ENCODE data around the gene EPS8L3. TPM values are rescaled to one million over a fixed set of nuclear protein-coding genes. Genes with fewer than 3 reads are reported as not detected.

EPS8L3 gene
- polyA plus RNA-seq, 1 donor (not counting 4 experiments of a cell fraction or from before 2014, with no cell fraction given): not detected

DNA sequence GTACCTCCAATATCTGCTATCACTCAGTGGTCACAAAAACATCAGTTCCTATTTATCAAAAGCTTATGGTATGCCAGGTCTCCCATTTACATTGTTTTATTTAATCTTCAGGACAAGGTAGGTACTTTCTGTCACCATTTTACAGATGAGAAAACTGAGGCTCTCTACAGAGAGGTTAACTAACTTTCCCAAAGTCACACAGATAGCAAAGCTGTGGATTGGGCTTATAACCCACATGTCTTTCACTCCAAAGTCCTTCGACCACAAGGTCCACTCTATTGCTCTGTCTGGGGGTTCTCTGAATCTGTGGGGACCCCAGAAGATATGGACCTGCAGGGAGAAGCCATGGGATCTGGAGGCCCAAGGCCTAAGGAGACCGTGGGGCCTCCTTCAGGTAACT lies 26.6 kb upstream of the EPS8L3 start:
- DNase-seq (ENCODE audit: low read depth, low spot score) (no peak), FAIRE-seq (no peak)
- Histone ChIP-seq H3K36me3 (ENCODE audit: control insufficient read depth in 2 of 2, extremely low read depth in 1 of 2, insufficient read depth in 2 of 2, low read length in 2 of 2) (no peaks in the 10 kb centered on the region), H2AFZ (ENCODE audit: control insufficient read depth, low read length) (no peak overlapping the region), H3K9me3 (ENCODE audit: control insufficient read depth, low read depth, low read length) (no peaks in the 10 kb centered on the region), H3K9ac (ENCODE audit: control insufficient read depth, extremely low read depth, insufficient read depth, low read length) (no peak overlapping the region), H3K4me2 (ENCODE audit: control insufficient read depth, extremely low read depth, insufficient read depth, low read depth, low read length) (no peak overlapping the region), H3K27ac (ENCODE audit: control insufficient read depth, insufficient read depth, low read length) (no peak overlapping the region), H3K79me2 (ENCODE audit: control insufficient read depth, insufficient read depth, low read length) (no peaks in the 10 kb centered on the region), H3K27me3 (ENCODE audit: control insufficient read depth, extremely low read depth, insufficient read depth, low read length) (no peaks in the 10 kb centered on the region), H3K4me1 (ENCODE audit: control insufficient read depth, extremely low read depth, insufficient read depth, low read length) (peaks cover 33% of the 10 kb centered on the region), H3K9me1 (ENCODE audit: control insufficient read depth, extremely low read depth, insufficient read depth, low read length) (no peaks in the 10 kb centered on the region), H3K4me3 (ENCODE audit: control insufficient read depth in 2 of 3, extremely low read depth in 1 of 3, insufficient read depth in 2 of 3, low read depth in 1 of 3, low read length in 3 of 3) (no peak overlapping the region), H4K20me1 (ENCODE audit: control insufficient read depth, extremely low read depth, insufficient read depth, low read length) (no peaks in the 10 kb centered on the region)
- TF ChIP-seq EZH2 (IDR thresholded peaks at IDR 0.05; ENCODE audit: low read length): no peak
- TF ChIP-seq, protein P1, sequence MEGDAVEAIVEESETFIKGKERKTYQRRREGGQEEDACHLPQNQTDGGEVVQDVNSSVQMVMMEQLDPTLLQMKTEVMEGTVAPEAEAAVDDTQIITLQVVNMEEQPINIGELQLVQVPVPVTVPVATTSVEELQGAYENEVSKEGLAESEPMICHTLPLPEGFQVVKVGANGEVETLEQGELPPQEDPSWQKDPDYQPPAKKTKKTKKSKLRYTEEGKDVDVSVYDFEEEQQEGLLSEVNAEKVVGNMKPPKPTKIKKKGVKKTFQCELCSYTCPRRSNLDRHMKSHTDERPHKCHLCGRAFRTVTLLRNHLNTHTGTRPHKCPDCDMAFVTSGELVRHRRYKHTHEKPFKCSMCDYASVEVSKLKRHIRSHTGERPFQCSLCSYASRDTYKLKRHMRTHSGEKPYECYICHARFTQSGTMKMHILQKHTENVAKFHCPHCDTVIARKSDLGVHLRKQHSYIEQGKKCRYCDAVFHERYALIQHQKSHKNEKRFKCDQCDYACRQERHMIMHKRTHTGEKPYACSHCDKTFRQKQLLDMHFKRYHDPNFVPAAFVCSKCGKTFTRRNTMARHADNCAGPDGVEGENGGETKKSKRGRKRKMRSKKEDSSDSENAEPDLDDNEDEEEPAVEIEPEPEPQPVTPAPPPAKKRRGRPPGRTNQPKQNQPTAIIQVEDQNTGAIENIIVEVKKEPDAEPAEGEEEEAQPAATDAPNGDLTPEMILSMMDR (optimal IDR thresholded peaks at IDR 0.05 in 1 of 3, IDR thresholded peaks at IDR 0.05 in 1 of 3, conservative IDR thresholded peaks at IDR 0.05 in 1 of 3; ENCODE audit: extremely low read depth in 1 of 3, insufficient read depth in 2 of 3, low read length in 3 of 3): no peak
- dilution Hi-C loops (cut with MboI; ENCODE audit: extremely low pct_ligation_motif_present, low sequenced_read_pairs): no loop called here

DNA sequence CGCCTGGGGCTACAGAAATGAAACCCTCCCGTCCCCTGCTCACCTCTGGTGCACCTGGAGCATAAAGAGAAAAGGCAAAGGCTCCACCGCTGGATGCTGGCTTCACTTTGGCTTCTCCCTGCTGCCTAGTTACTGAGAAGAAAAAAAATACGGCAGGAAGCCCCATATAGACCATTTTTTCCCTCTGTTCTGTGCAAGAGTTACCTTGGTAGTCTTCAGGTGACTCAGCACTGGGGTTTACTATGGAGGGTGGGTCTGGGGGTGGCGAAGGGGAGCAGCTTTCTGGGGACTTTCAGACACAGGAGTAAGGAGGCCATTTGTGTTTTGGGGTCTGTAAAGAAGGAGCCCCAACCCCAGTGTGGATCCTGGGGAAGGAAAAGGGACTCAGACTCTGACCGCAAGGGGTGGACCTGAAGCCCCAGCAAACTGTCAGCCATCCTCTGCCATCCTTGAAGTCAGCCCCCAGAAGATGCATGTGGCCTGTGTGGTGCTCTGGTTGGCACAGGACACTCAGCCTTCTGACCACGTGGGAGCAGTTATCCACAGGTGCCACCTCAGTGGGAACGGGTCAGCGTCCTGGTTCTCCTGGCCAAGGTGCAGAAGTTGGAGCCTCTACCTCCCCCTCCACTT lies 25.9 kb upstream of the EPS8L3 start:
- FAIRE-seq (no peak), DNase-seq (ENCODE audit: low read depth, low spot score) (no peak)
- no peaks in the 10 kb centered on the region for H3K36me3 ChIP-seq (ENCODE audit: control insufficient read depth in 2 of 2, extremely low read depth in 1 of 2, insufficient read depth in 2 of 2, low read length in 2 of 2)
- H3K27me3 ChIP-seq (ENCODE audit: control insufficient read depth, extremely low read depth, insufficient read depth, low read length): no peaks in the 10 kb centered on the region
- no peak overlapping the region for H3K9ac ChIP-seq (ENCODE audit: control insufficient read depth, extremely low read depth, insufficient read depth, low read length)
- H3K4me3 ChIP-seq (ENCODE audit: control insufficient read depth in 2 of 3, extremely low read depth in 1 of 3, insufficient read depth in 2 of 3, low read depth in 1 of 3, low read length in 3 of 3): no peak overlapping the region
- no peaks in the 10 kb centered on the region for H4K20me1 ChIP-seq (ENCODE audit: control insufficient read depth, extremely low read depth, insufficient read depth, low read length)
- H3K4me1 ChIP-seq (ENCODE audit: control insufficient read depth, extremely low read depth, insufficient read depth, low read length): peaks cover 33% of the 10 kb centered on the region
- no peaks in the 10 kb centered on the region for H3K9me3 ChIP-seq (ENCODE audit: control insufficient read depth, low read depth, low read length)
- no peak overlapping the region for H2AFZ ChIP-seq (ENCODE audit: control insufficient read depth, low read length)
- H3K9me1 ChIP-seq (ENCODE audit: control insufficient read depth, extremely low read depth, insufficient read depth, low read length): no peaks in the 10 kb centered on the region
- dilution Hi-C loops (cut with MboI; ENCODE audit: extremely low pct_ligation_motif_present, low sequenced_read_pairs): no loop called here
- TF ChIP-seq, protein P1 (optimal IDR thresholded peaks at IDR 0.05 in 1 of 3, IDR thresholded peaks at IDR 0.05 in 1 of 3, conservative IDR thresholded peaks at IDR 0.05 in 1 of 3; ENCODE audit: extremely low read depth in 1 of 3, insufficient read depth in 2 of 3, low read length in 3 of 3): no peak
- TF ChIP-seq EZH2 (IDR thresholded peaks at IDR 0.05; ENCODE audit: low read length): no peak
- H3K27ac ChIP-seq (ENCODE audit: control insufficient read depth, insufficient read depth, low read length): no peak overlapping the region
- H3K79me2 ChIP-seq (ENCODE audit: control insufficient read depth, insufficient read depth, low read length): no peaks in the 10 kb centered on the region
- no peak overlapping the region for H3K4me2 ChIP-seq (ENCODE audit: control insufficient read depth, extremely low read depth, insufficient read depth, low read depth, low read length)

Data from keratinocyte (primary cell).